GM12875 (cell line): ENCODE results near the gene DNAAF8.

Source experiments
- H3K4me3 ChIP-seq: one replicate; pipeline ENCODE4 v1.5.1; 2011; ENCODE audit warnings: low read depth, low read length, control low read depth
- CTCF ChIP-seq: IDR thresholded peaks from 2 replicates; pipeline ENCODE4 v1.5.1; 2011; ENCODE audit warnings: low read depth, mild to moderate bottlenecking, control low read depth, inconsistent platforms, low read length, moderate library complexity, borderline replicate concordance; ENCODE audit not compliant: insufficient read depth

The DNAAF8 gene

GRCh38 chr16:4755687-4756086 is 21.4 kb downstream of the DNAAF8 start:
- TF ChIP-seq CTCF, result no peak
- H3K4me3 ChIP-seq, result no peak overlapping the region

GRCh38 chr16:4760221-4760910 is 26.0 kb downstream of the DNAAF8 start:
- H3K4me3 ChIP-seq, result no peak overlapping the region
- TF ChIP-seq CTCF, result no peak

GRCh38 chr16:4762205-4762604 is 27.9 kb downstream of the DNAAF8 start:
- no peak overlapping the region for H3K4me3 ChIP-seq
- TF ChIP-seq CTCF, result no peak

- no peak overlapping the region for H3K4me3 ChIP-seq
- TF ChIP-seq CTCF, result no peak
These were observed 29.5 kb downstream of the DNAAF8 start for GRCh38 chr16:4763791-4764190.

GRCh38 chr16:4765511-4766474 is 31.5 kb downstream of the DNAAF8 start:
- no peak for TF ChIP-seq CTCF
- peak overlapping the region; percentile 94 for H3K4me3 ChIP-seq

- peak within 1 kb of the TSS; percentile 94 for H3K4me3 ChIP-seq
- no peak for TF ChIP-seq CTCF
These were observed 32.7 kb downstream of the DNAAF8 start, which contains the start of gene ZNF500 for GRCh38 chr16:4766875-4767628. Gene ZNF500 (minus strand): TSS chr16:4767162. CDS start chr16:4765978, 1,184 bp downstream.
